Fibroblast of villous mesenchyme (primary cell): ENCODE measurements around the gene ST6GALNAC2. TPM values are rescaled to one million over a fixed set of nuclear protein-coding genes. Genes with fewer than 3 reads are reported as not detected.
A peak's percentile ranks its signal among the peaks of the same experiment; 100 is the strongest.

Source experiments
- DNase-seq: peaks from one replicate; pipeline ENCODE4 v3.0.0-alpha.2; 2010; ENCODE audit warnings: low read depth
- H3K4me3 ChIP-seq: 2 replicates; pipeline ENCODE4 v1.5.1; 2011; ENCODE audit warnings: low read depth, mild to moderate bottlenecking, low read length
- total RNA-seq: library from RNA; depleted of rRNA; stranded (reverse); fragments of >200 nt; gene quantifications from 2 replicates; pipeline ENCODE4 v1.2.3, GENCODE V29; 2012
- TF ChIP-seq, protein P1 (sequence below): IDR thresholded peaks from 2 replicates; pipeline ENCODE4 v1.5.1; 2012; ENCODE audit warnings: low read depth, mild to moderate bottlenecking, low read length; ENCODE audit not compliant: insufficient read depth

The ST6GALNAC2 gene
- total RNA-seq, 1 donor = 0.86 TPM

- no peak overlapping the region for H3K4me3 ChIP-seq
- peak; percentile 51 for DNase-seq
- TF ChIP-seq, protein P1, sequence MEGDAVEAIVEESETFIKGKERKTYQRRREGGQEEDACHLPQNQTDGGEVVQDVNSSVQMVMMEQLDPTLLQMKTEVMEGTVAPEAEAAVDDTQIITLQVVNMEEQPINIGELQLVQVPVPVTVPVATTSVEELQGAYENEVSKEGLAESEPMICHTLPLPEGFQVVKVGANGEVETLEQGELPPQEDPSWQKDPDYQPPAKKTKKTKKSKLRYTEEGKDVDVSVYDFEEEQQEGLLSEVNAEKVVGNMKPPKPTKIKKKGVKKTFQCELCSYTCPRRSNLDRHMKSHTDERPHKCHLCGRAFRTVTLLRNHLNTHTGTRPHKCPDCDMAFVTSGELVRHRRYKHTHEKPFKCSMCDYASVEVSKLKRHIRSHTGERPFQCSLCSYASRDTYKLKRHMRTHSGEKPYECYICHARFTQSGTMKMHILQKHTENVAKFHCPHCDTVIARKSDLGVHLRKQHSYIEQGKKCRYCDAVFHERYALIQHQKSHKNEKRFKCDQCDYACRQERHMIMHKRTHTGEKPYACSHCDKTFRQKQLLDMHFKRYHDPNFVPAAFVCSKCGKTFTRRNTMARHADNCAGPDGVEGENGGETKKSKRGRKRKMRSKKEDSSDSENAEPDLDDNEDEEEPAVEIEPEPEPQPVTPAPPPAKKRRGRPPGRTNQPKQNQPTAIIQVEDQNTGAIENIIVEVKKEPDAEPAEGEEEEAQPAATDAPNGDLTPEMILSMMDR = no peak
Measured at GRCh38 chr17:76543826-76544545, 41.7 kb downstream of the ST6GALNAC2 start.

DNA sequence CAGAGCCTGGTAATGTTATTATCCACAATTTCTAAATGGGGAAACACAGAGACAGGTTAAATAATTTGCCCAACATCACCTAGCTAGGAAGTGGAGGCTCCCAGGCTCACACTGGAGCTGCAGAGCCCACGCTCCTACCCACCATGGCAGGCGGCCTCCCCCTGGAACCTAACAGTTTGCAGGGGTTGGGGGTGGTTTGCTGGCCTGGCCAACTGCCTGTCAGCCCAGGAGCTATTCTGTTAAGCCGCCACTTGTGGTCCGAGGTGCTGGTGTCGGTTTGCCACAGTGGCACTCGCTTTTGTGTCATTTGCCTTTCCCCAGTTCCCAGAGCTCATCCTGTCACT, 42.2 kb downstream of the ST6GALNAC2 start:
- TF ChIP-seq, protein P1 = no peak

GRCh38 chr17:76542984-76543383, 42.7 kb downstream of the ST6GALNAC2 start:
- DNase-seq = no peak
- TF ChIP-seq, protein P1 = no peak
- no peak overlapping the region for H3K4me3 ChIP-seq

More for the DNA sequence above, 42.2 kb downstream of the ST6GALNAC2 start:
- DNase-seq = no peak
- no peak overlapping the region for H3K4me3 ChIP-seq

DNA sequence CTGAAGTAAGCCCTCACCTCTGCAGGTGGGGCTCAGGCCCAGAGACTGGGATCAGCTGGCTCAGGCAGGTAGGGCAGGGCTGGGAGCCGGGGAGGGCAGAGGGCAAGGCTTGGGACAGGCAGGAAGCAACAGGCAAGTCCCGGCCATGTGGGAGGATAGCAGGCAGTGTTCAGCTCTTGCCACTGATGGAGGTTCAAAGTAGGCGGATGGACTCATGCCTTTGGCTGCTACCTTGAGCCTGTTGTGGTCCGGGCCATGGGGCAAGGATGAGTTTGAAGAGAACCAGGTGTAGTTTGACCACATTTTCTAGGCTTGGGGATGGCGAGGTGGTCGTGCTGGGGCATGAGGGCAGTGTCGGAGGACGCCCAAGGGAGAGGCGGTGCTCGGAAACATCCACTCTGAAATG, 43.1 kb downstream of the ST6GALNAC2 start:
- no peak overlapping the region for H3K4me3 ChIP-seq
- DNase-seq = no peak
- TF ChIP-seq, protein P1 = no peak

- H3K4me3 ChIP-seq = no peak overlapping the region
- DNase-seq = peak; percentile 62
- TF ChIP-seq, protein P1 = no peak
Measured at GRCh38 chr17:76541739-76542454, 43.8 kb downstream of the ST6GALNAC2 start.

DNA sequence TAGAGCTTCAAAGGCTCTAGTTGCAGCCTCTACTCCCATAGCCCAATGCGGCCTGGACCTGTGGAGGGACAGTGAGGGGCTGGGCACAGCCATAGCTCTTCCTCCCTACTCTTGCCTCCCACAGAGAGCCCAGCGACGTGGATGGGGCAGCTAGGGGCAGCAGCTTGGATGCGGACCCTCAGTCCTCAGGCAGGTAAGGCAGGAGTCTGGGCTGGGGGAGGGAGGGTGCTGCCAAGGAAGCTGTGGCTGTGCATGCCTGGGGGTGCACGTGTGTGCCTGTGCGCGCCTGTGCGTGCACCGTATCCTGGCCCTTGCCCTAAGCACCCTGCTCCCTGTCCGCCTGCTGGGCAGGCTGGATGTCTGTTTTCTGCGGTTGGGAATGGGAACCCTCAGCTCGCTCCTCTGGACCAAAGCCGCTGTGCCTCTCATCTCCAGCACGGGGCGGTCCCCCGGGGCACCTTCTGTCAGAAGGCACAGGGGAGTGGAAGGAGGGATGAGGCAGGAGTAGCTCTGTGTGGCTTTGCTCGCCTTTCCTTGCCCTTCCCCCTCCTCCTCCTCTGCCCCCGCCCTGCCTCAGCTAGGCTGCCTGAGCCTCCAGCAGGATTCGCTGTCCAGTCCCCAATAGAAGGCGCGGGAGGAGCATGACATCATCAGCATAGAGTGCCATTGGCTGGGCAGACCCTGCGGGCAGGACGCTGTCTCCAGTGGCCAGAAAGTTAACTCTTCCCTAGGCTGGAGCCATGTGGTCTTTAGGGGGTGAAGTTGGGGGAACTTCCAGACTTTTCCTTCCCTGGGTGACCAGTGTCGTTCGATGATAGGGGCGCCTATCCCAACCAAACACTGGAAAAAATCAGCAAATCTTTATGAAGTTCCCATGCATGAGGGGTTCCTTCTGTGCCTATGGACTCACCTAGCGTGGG, 45.0 kb downstream of the ST6GALNAC2 start:
- TF ChIP-seq, protein P1 = peak; percentile 30
- DNase-seq = peak; percentile 96
- H3K4me3 ChIP-seq = peak overlapping the region; percentile 9
